ENCODE measurements around the gene GPATCH1. TPM values are rescaled to one million over a fixed set of nuclear protein-coding genes. Genes with fewer than 3 reads are reported as not detected.

The GPATCH1 gene
- total RNA-seq, 2 experiments from 2014 or later = 9.8 to 10.7 TPM

DNA sequence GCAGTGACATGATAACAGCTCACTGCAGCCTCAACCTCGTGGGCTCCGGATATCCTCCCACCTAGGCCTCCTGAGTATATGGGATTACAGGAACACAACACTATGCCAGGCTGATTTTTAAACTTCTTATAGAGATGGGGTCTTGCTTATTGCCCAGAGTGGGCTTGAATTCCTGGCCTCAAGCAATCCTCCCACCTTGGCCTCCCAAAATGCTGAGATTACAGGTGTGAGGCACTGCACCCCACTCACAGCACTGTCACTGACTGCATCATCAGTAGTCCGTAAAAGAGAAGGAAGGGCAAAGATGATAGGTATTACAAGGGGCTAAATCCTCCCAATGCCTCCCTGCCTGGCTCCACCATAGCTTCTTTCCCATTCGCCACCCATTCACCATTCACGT is 20.4 kb upstream of the GPATCH1 start:
- Histone ChIP-seq H3K4me1 (ENCODE audit: insufficient read depth, low read length, poor library complexity, severe bottlenecking) (peaks cover 7% of the 10 kb centered on the region), H3K36me3 (ENCODE audit: insufficient read depth, low read length) (no peaks in the 10 kb centered on the region), H3K27ac (ENCODE audit: low read depth, low read length, poor library complexity, severe bottlenecking) (no peak overlapping the region), H3K4me2 (ENCODE audit: low read length) (no peak overlapping the region), H3K9me2 (ENCODE audit: insufficient read depth, low read length) (no peaks in the 10 kb centered on the region), H3K79me2 (ENCODE audit: insufficient read depth, low read depth, low read length) (no peaks in the 10 kb centered on the region), H3K9me3 (ENCODE audit: low read length) (no peaks in the 10 kb centered on the region), H2AFZ (ENCODE audit: low read length) (no peak overlapping the region), H3K4me3 (ENCODE audit: low read depth, low read length, poor library complexity, severe bottlenecking) (no peak overlapping the region), H4K20me1 (ENCODE audit: insufficient read depth, low read length) (no peaks in the 10 kb centered on the region)
- intact Hi-C loops (cut with micrococcal nuclease; ENCODE audit: unreplicated experiment) = no loop called here
- POLR2A ChIA-PET = no interaction called here
- DNase-seq (ENCODE audit: low spot score) = no peak
- CTCF ChIA-PET (ENCODE audit: unreplicated experiment) = no interaction called here
- no peak for TF ChIP-seq EZH2phosphoT487 (IDR thresholded peaks at IDR 0.05; ENCODE audit: borderline replicate concordance, low read depth, low read length)
- TF ChIP-seq, protein P1, sequence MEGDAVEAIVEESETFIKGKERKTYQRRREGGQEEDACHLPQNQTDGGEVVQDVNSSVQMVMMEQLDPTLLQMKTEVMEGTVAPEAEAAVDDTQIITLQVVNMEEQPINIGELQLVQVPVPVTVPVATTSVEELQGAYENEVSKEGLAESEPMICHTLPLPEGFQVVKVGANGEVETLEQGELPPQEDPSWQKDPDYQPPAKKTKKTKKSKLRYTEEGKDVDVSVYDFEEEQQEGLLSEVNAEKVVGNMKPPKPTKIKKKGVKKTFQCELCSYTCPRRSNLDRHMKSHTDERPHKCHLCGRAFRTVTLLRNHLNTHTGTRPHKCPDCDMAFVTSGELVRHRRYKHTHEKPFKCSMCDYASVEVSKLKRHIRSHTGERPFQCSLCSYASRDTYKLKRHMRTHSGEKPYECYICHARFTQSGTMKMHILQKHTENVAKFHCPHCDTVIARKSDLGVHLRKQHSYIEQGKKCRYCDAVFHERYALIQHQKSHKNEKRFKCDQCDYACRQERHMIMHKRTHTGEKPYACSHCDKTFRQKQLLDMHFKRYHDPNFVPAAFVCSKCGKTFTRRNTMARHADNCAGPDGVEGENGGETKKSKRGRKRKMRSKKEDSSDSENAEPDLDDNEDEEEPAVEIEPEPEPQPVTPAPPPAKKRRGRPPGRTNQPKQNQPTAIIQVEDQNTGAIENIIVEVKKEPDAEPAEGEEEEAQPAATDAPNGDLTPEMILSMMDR (conservative IDR thresholded peaks at IDR 0.05; ENCODE audit: low read length) = no peak
- no TSS peak for BruUV-seq (replicated peaks)

DNA sequence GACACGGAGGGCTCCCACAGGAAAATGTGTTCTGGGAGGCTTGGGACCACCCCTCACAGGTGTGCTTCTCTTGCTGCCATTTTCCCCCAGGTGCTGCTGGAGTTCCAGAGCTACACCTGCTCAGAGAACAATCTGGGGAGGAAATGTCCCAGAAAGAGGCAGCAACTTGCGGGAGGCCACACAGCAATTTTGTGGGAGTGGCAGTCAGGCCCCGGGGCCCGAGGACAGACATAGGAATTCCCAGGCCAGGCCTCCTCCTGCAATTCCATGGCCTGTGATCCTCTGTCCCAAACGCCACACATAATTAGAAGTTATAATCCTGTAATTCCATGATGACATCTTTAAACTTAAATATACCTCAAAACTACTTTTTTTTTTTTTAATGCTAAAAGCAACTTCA is 18.1 kb upstream of the GPATCH1 start:
- Histone ChIP-seq H3K9me2 (ENCODE audit: insufficient read depth, low read length) (no peaks in the 10 kb centered on the region), H3K4me1 (ENCODE audit: insufficient read depth, low read length, poor library complexity, severe bottlenecking) (peaks cover 7% of the 10 kb centered on the region), H2AFZ (ENCODE audit: low read length) (no peak overlapping the region), H3K79me2 (ENCODE audit: insufficient read depth, low read depth, low read length) (no peaks in the 10 kb centered on the region), H4K20me1 (ENCODE audit: insufficient read depth, low read length) (no peaks in the 10 kb centered on the region), H3K4me2 (ENCODE audit: low read length) (peak overlapping the region; percentile 28), H3K36me3 (ENCODE audit: insufficient read depth, low read length) (no peaks in the 10 kb centered on the region), H3K27ac (ENCODE audit: low read depth, low read length, poor library complexity, severe bottlenecking) (no peak overlapping the region), H3K4me3 (ENCODE audit: low read depth, low read length, poor library complexity, severe bottlenecking) (no peak overlapping the region), H3K9me3 (ENCODE audit: low read length) (no peaks in the 10 kb centered on the region)
- ChIA-PET POLR2A (no interaction called here), CTCF (ENCODE audit: unreplicated experiment) (no interaction called here)
- DNase-seq (ENCODE audit: low spot score) = no peak
- BruUV-seq (replicated peaks) = no TSS peak
- intact Hi-C loops (cut with micrococcal nuclease; ENCODE audit: unreplicated experiment) = no loop called here
- TF ChIP-seq, protein P1 (conservative IDR thresholded peaks at IDR 0.05; ENCODE audit: low read length) = no peak
- TF ChIP-seq EZH2phosphoT487 (IDR thresholded peaks at IDR 0.05; ENCODE audit: borderline replicate concordance, low read depth, low read length) = no peak

DNA sequence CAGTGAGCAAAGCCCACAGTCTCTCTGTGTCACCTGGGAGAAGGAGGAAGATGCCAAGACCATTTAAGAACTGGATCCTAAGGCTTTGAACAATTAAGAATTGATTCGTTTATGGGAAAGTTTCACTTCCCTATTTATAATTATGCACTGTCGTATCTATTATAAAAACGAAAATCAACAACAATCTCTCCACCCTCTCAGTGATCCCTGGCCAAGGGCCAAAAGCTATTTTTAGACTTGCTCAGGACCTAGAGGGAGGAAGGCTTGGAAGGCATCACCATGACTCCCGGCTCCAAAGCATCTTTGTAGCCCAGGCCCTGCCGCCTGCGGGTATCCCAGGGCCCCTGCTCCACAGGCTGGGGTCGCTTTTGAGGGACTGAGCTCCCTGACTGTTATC is 17.6 kb upstream of the GPATCH1 start:
- H3K4me2 ChIP-seq (ENCODE audit: low read length) = peak overlapping the region; percentile 28
- H3K27ac ChIP-seq (ENCODE audit: low read depth, low read length, poor library complexity, severe bottlenecking) = no peak overlapping the region
- no peaks in the 10 kb centered on the region for H3K9me3 ChIP-seq (ENCODE audit: low read length)
- ChIA-PET CTCF (ENCODE audit: unreplicated experiment) (no interaction called here), POLR2A (no interaction called here)
- no peak overlapping the region for H3K4me3 ChIP-seq (ENCODE audit: low read depth, low read length, poor library complexity, severe bottlenecking)
- intact Hi-C loops (cut with micrococcal nuclease; ENCODE audit: unreplicated experiment) = no loop called here
- H3K4me1 ChIP-seq (ENCODE audit: insufficient read depth, low read length, poor library complexity, severe bottlenecking) = peaks cover 7% of the 10 kb centered on the region
- TF ChIP-seq, protein P1 (conservative IDR thresholded peaks at IDR 0.05; ENCODE audit: low read length) = no peak
- no peak for TF ChIP-seq EZH2phosphoT487 (IDR thresholded peaks at IDR 0.05; ENCODE audit: borderline replicate concordance, low read depth, low read length)
- H3K79me2 ChIP-seq (ENCODE audit: insufficient read depth, low read depth, low read length) = no peaks in the 10 kb centered on the region
- no peaks in the 10 kb centered on the region for H4K20me1 ChIP-seq (ENCODE audit: insufficient read depth, low read length)
- BruUV-seq (replicated peaks) = no TSS peak
- peak; percentile 13 for DNase-seq (ENCODE audit: low spot score)
- no peak overlapping the region for H2AFZ ChIP-seq (ENCODE audit: low read length)
- H3K36me3 ChIP-seq (ENCODE audit: insufficient read depth, low read length) = no peaks in the 10 kb centered on the region
- H3K9me2 ChIP-seq (ENCODE audit: insufficient read depth, low read length) = no peaks in the 10 kb centered on the region

All from OCI-LY7 (cell line).